Hepatocyte (in vitro differentiated cells): Measurements from ENCODE around the gene SPON1. TPM values are rescaled to one million over a fixed set of nuclear protein-coding genes. Genes with fewer than 3 reads are reported as not detected.

Experiments
- DNase-seq: peaks from one replicate; pipeline ENCODE4 v3.0.0-alpha.2; 2016; ENCODE audit warnings: low spot score
- H2AFZ ChIP-seq: fragments of 200-600 bp; sonication (generic); 2 replicates; pipeline ENCODE4 v1.6.0; 2016; ENCODE audit warnings: antibody characterized with exemption, mild to moderate bottlenecking
- H3K27ac ChIP-seq: fragments of 200-600 bp; sonication (generic); 2 replicates; pipeline ENCODE4 v1.5.1; 2016; ENCODE audit warnings: mild to moderate bottlenecking
- H3K27me3 ChIP-seq: fragments of 200-600 bp; sonication (generic); 2 replicates; pipeline ENCODE4 v1.6.1; 2016
- H3K36me3 ChIP-seq: fragments of 200-600 bp; sonication (generic); replicated peaks from 2 replicates; pipeline ENCODE4 v1.5.1; 2016; ENCODE audit warnings: low read depth; ENCODE audit not compliant: insufficient read depth
- H3K4me1 ChIP-seq: fragments of 200-600 bp; sonication (generic); 2 replicates; pipeline ENCODE4 v1.5.1; 2016; ENCODE audit warnings: mild to moderate bottlenecking, moderate library complexity; ENCODE audit not compliant: insufficient read depth
- H3K4me2 ChIP-seq: fragments of 200-600 bp; sonication (generic); 2 replicates; pipeline ENCODE4 v1.6.0; 2016
- H3K4me3 ChIP-seq: fragments of 200-600 bp; sonication (generic); 2 replicates; pipeline ENCODE4 v1.5.1; 2016; ENCODE audit warnings: mild to moderate bottlenecking
- H3K79me2 ChIP-seq: fragments of 200-600 bp; sonication (generic); 2 replicates; pipeline ENCODE4 v1.6.0; 2017; ENCODE audit warnings: mild to moderate bottlenecking
- H3K9me2 ChIP-seq: fragments of 200-600 bp; sonication (generic); replicated peaks from 2 replicates; pipeline ENCODE4 v1.6.0; 2017; ENCODE audit warnings: mild to moderate bottlenecking; ENCODE audit not compliant: insufficient read depth
- H3K9me3 ChIP-seq: fragments of 200-600 bp; sonication (generic); 2 replicates; pipeline ENCODE4 v1.5.1; 2016; ENCODE audit warnings: low read depth, mild to moderate bottlenecking
- H4K20me1 ChIP-seq: fragments of 200-600 bp; sonication (generic); 2 replicates; pipeline ENCODE4 v1.6.0; 2016; ENCODE audit warnings: mild to moderate bottlenecking; ENCODE audit not compliant: insufficient read depth, poor library complexity, severe bottlenecking
- EZH2 ChIP-seq: fragments of 200-600 bp; sonication (generic); IDR thresholded peaks from 2 replicates; pipeline ENCODE4 v1.6.1; 2016; ENCODE audit warnings: antibody characterized with exemption, mild to moderate bottlenecking, borderline replicate concordance
- EZH2phosphoT487 ChIP-seq: fragments of 200-600 bp; sonication (generic); IDR thresholded peaks from one replicate; pipeline ENCODE4 v1.6.1; 2018; ENCODE audit warnings: antibody characterized with exemption, mild to moderate bottlenecking, low read depth, moderate library complexity; ENCODE audit not compliant: unreplicated experiment, severe bottlenecking
- WGBS: methylation state at CpG from one replicate; pipeline ENCODE4 v1.1.6; 2016; ENCODE audit warnings: low lambda C conversion rate; ENCODE audit errors: missing lambda C conversion rate; 5-methylcytosine and 5-hydroxymethylcytosine counted together
- polyA plus RNA-seq: library from polyadenylated mRNA; unstranded; fragments of >200 nt; fragmentation: Nextera tagmentation; extraction: Ambion mirVana; gene quantifications from 2 replicates; pipeline ENCODE4 v1.2.1, GENCODE V29; 2016
- total RNA-seq: library from RNA; depleted of rRNA; stranded (reverse); fragments of >200 nt; gene quantifications from 2 replicates; pipeline ENCODE4 v1.2.3, GENCODE V29; 2014
- TF ChIP-seq, protein P1 (sequence below): fragments of 200-600 bp; sonication (generic); IDR thresholded peaks from 2 replicates; pipeline ENCODE4 v1.5.1; 2016; ENCODE audit warnings: antibody characterized with exemption, mild to moderate bottlenecking; ENCODE audit not compliant: poor library complexity

SPON1 gene
- total and polyA plus RNA-seq, 2 experiments from 2014 or later: 47.8 to 73.1 TPM

DNA sequence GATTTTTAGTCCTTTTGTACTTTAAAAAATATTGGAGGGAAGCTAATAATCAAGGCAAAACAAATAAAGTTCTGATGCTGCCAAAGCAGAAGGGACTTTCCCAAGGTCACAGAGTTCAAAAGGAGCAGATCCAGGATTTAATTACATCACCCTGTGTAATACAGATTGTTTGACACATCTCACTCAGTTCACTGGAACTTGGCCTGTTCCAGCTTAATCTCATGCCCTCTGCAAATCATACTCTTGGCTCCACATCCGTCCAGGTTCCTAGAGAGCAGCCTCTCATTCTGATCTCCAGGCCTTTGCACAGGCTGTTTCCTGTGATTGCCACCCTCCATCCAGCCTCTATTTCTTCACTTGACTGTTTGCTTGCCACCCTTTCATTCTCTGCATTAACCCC, 151.7 kb downstream of the SPON1 start:
- H3K9me2 ChIP-seq: no peaks in the 10 kb centered on the region
- H2AFZ ChIP-seq: no peak overlapping the region
- no peaks in the 10 kb centered on the region for H3K27me3 ChIP-seq
- no peaks in the 10 kb centered on the region for H3K36me3 ChIP-seq
- WGBS: 62% methylated on average over 1 of the region's 1 CpG
- H3K27ac ChIP-seq: no peak overlapping the region
- no peak overlapping the region for H3K4me3 ChIP-seq
- no peaks in the 10 kb centered on the region for H3K4me1 ChIP-seq
- H3K4me2 ChIP-seq: no peak overlapping the region
- no peaks in the 10 kb centered on the region for H4K20me1 ChIP-seq
- H3K79me2 ChIP-seq: no peaks in the 10 kb centered on the region
- TF ChIP-seq, protein P1, sequence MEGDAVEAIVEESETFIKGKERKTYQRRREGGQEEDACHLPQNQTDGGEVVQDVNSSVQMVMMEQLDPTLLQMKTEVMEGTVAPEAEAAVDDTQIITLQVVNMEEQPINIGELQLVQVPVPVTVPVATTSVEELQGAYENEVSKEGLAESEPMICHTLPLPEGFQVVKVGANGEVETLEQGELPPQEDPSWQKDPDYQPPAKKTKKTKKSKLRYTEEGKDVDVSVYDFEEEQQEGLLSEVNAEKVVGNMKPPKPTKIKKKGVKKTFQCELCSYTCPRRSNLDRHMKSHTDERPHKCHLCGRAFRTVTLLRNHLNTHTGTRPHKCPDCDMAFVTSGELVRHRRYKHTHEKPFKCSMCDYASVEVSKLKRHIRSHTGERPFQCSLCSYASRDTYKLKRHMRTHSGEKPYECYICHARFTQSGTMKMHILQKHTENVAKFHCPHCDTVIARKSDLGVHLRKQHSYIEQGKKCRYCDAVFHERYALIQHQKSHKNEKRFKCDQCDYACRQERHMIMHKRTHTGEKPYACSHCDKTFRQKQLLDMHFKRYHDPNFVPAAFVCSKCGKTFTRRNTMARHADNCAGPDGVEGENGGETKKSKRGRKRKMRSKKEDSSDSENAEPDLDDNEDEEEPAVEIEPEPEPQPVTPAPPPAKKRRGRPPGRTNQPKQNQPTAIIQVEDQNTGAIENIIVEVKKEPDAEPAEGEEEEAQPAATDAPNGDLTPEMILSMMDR: no peak
- no peak for TF ChIP-seq EZH2
- TF ChIP-seq EZH2phosphoT487: no peak
- no peak for DNase-seq
- H3K9me3 ChIP-seq: no peaks in the 10 kb centered on the region

DNA sequence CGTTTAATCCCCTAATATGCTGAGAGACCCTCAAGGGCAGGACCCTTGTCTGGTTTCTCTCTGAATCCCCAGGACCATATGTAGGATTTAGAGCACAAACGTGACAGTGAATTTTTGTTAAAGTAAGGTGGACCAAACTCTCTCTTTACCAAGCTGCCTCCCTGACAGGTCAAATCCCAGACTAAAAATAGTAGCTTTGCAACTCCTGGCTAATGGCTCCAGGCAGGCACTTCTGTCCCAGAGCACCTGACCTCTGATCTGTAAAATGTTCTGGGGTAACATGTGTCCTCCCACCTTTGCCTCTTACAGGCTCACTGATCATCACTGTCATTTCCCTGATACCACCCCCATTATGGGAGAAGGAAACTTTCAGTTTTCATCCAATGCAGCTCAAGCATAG, 152.3 kb downstream of the SPON1 start:
- H2AFZ ChIP-seq: no peak overlapping the region
- H3K36me3 ChIP-seq: no peaks in the 10 kb centered on the region
- H3K4me2 ChIP-seq: no peak overlapping the region
- H3K79me2 ChIP-seq: no peaks in the 10 kb centered on the region
- WGBS: 38% methylated on average over 2 of the region's 2 CpGs
- no peak for DNase-seq
- TF ChIP-seq, protein P1: no peak
- TF ChIP-seq EZH2: no peak
- TF ChIP-seq EZH2phosphoT487: no peak
- H3K27me3 ChIP-seq: no peaks in the 10 kb centered on the region
- no peak overlapping the region for H3K27ac ChIP-seq
- no peaks in the 10 kb centered on the region for H3K4me1 ChIP-seq
- no peaks in the 10 kb centered on the region for H3K9me2 ChIP-seq
- H3K9me3 ChIP-seq: no peaks in the 10 kb centered on the region
- H3K4me3 ChIP-seq: no peak overlapping the region
- H4K20me1 ChIP-seq: no peaks in the 10 kb centered on the region

DNA sequence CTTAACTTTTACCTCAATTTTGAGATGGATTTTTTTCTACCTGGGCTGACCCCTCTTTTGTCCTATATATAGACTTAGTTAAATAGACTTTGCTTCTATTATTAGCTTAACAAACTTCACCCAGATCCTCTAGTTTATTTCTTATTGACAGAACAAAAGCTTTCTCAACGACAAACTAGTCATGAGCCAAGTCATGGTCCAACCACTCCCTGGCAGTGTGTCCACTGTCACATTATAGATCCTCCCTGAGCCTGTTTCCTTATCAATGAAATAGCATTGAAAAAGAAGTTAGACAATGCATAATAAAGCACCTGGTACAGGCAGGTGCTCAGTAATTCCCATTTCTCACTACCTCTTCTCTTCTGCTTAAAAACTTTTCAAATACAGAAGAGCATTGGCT, 155.1 kb downstream of the SPON1 start:
- no peak overlapping the region for H3K4me3 ChIP-seq
- no peaks in the 10 kb centered on the region for H3K27me3 ChIP-seq
- H3K36me3 ChIP-seq: no peaks in the 10 kb centered on the region
- H3K4me1 ChIP-seq: no peaks in the 10 kb centered on the region
- no peak for DNase-seq
- peak overlapping the region; percentile 13 for H3K27ac ChIP-seq
- no peak overlapping the region for H3K4me2 ChIP-seq
- H3K9me2 ChIP-seq: no peaks in the 10 kb centered on the region
- 67% methylated on average over 1 of the region's 1 CpG for WGBS
- no peak for TF ChIP-seq EZH2
- TF ChIP-seq EZH2phosphoT487: no peak
- TF ChIP-seq, protein P1: no peak
- H2AFZ ChIP-seq: no peak overlapping the region
- no peaks in the 10 kb centered on the region for H4K20me1 ChIP-seq
- H3K79me2 ChIP-seq: no peaks in the 10 kb centered on the region
- no peaks in the 10 kb centered on the region for H3K9me3 ChIP-seq

DNA sequence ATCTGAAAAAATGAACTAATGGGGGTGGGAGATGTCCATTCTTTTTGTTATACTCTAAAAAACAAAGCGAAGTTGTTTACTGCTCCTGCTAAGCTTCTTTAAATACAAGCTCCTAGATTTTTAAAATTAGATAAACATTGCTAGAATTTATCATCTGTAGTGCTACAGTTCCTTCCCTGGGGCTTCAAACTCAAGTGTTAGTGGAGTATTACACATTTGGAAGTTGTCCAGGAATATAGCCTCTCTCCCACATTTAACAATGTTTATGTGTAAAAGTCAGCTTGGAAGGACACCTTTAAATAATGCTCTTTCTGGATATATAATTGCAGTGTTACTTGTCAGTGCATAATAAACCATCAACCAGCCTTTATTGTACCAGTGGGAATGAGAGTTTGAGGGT, 155.5 kb downstream of the SPON1 start:
- Histone ChIP-seq H3K79me2 (no peaks in the 10 kb centered on the region), H4K20me1 (no peaks in the 10 kb centered on the region), H3K4me2 (no peak overlapping the region), H3K27ac (peak overlapping the region; percentile 13), H3K4me1 (no peaks in the 10 kb centered on the region), H3K27me3 (no peaks in the 10 kb centered on the region), H3K36me3 (no peaks in the 10 kb centered on the region), H3K4me3 (no peak overlapping the region), H3K9me2 (no peaks in the 10 kb centered on the region), H2AFZ (no peak overlapping the region), H3K9me3 (no peaks in the 10 kb centered on the region)
- DNase-seq: no peak
- WGBS: 0% methylated on average over 1 of the region's 1 CpG
- TF ChIP-seq EZH2phosphoT487 (no peak), EZH2 (no peak)
- TF ChIP-seq, protein P1: no peak
